NCI-H748 (cell line): Measurements from ENCODE around the gene MOGAT3.
"Not testable (repeated sequence)": the region's sequence is repeated elsewhere in the genome, so short reads cannot be mapped to it uniquely, and the experiment has no call there.

Experiments used
- DNase-seq: peaks from one replicate; lab custom pipeline; 2025; ENCODE audit not compliant: unreplicated experiment; lab: John Stamatoyannopoulos, UW

The MOGAT3 gene

GRCh38 chr7:101205901-101206664, 5.2 kb upstream of the MOGAT3 start:
- no peak for DNase-seq

DNA sequence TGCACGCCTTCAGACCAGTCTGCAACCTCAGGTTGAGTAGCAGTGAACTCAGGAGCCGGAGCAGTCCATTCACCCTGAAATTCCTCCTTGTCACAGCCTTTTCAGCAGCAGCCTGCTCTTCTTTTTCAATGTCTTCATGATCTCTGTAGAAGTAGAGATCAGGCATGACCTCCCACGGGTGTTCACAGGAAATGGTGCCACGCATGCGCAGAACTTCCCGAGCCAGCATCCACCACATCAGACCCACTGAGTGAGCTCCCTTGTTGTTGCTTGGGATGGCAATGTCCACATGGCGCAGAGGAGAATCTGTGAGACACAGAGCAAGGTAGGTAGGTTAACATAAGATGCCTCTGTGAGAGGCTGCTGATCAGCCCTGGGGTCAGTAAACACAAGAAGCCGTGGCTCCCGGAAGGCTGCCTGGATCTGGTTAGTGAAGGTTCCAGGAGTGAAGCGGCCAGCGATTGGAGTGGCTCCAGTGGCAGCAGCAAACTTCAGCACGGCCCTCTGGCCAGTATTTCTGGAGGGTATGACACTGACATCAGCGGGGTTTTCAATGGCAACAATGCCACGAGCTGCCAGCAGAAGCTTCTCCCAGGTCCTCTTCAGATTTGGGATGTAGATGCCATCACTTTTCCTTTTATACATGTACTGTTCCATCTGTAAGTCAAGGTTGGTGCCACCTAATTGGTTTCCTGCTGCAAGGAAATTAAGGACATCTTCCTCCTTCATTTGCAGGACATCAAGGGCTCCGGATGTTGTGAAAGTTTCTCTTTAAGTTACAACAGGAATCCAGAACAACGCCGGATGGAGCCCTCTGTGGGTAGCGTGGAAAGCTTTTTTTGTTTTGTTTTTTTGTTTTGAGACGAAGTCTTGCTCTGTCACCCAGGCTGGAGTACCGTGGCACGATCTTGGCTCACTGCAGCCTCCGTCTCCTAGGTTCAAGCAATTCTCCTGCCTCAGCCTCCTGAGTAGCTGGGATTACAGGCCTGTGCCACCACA, 3.2 kb upstream of the MOGAT3 start:
- DNase-seq: not testable (repeated sequence)

GRCh38 chr7:101202603-101202918, 1.7 kb upstream of the MOGAT3 start:
- DNase-seq: no peak

GRCh38 chr7:101201695-101202602, 1.1 kb upstream of the MOGAT3 start:
- DNase-seq: no peak

- DNase-seq: no peak
Observed at GRCh38 chr7:101200504-101200861, 353 bp downstream of the MOGAT3 start.

- DNase-seq: not testable (repeated sequence)
Observed at GRCh38 chr7:101199522-101199921, 1.3 kb downstream of the MOGAT3 start.

GRCh38 chr7:101198476-101198875, 2.4 kb downstream of the MOGAT3 start:
- DNase-seq: no peak

DNA sequence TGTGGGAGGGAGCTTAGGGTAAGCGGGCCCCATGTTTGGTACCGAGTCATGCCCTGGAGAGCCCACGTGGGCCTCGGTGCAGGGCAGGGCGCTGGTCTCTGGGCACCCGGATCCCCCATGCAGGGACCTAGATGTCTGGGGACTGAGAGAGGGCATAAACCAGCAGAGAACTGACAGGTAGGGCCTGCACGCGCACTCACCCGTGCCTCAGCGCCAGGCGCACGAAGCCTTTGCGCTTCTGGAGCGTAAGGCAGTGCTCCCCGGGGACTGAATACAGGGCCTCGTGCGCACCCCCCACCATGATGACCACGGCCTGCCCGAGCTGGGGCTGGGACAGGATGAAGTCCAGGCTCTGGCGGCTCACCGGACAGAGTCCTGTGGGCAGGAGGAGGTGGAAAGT, 2.8 kb downstream of the MOGAT3 start:
- no peak for DNase-seq

- no peak for DNase-seq
Observed at GRCh38 chr7:101195884-101196283, 5.0 kb downstream of the MOGAT3 start.

GRCh38 chr7:101189109-101189508, 11.7 kb downstream of the MOGAT3 start:
- no peak for DNase-seq

DNA sequence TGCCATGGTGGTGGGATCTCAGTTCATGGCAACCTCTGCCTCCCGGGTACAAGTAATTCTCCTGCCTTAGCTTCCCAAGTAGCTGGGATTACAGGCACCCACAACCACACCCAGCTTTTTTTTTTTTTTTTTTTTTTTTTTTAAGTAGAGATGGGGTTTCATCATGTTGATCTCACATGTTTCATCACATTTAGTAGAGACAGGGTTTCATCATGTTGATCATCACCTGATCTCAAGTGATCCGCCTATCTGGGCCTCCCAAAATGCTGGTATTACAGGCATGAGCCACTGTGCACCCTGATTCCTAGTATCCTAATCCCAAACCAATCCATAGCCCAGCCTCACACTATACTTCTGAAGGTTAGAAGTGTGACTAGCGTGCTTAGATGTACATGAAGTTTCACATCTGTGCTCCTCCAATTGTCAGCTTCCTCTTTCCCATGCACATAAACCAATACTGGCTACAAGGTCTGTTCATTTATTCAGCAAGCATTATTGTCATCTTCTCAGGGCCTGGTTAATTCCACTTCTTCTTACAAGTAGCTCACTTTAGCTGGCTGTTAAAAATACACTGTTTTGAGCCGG, 13.9 kb downstream of the MOGAT3 start:
- no peak for DNase-seq

DNA sequence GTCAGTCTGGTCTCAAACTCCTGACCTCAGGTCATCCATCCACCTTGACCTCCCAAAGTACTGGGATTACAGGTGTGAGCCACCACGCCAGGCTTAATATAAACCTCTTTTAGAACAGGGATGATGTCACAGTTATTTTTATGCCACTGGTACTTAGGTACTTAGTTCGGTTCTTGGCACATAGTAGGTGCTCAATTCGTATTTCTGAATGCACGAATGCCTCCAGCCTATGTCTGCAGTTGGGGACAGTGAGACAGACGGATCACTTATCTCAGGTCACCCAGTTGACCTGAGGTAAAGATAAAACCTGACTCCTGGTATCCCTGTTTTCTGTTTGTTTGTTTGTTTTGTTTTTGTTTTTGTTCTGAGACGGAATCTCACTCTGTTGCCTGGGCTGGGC, 14.6 kb downstream of the MOGAT3 start:
- no peak for DNase-seq

GRCh38 chr7:101185258-101185839, 15.5 kb downstream of the MOGAT3 start:
- no peak for DNase-seq

GRCh38 chr7:101180130-101180755, 20.6 kb downstream of the MOGAT3 start, which contains the start of gene NAT16:
Gene NAT16, minus strand, starts transcription at chr7:101180293. Its CDS starts 5,486 bp downstream, at chr7:101174807.
- DNase-seq: no peak

DNA sequence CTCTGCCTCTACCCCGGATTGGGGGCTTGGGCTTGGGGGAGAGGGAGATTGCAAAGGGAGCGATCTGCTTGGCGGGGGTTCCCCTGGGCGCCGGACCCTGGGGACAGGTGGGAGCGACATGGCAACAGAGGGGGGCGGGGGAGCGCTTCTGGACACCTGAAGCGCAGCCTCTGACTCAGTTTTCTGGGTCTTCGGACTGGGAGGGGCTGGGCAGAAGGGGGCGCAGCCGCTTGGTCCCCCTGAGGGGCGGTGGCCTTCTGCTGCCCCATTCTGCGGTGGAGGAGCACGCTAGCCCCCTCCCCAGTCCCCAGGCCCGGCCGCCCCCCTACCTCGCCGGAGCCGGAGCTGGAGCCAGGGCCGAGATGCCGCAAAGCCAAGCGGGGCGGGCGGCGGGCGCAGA, 21.1 kb downstream of the MOGAT3 start:
- peak; percentile 27 for DNase-seq

DNA sequence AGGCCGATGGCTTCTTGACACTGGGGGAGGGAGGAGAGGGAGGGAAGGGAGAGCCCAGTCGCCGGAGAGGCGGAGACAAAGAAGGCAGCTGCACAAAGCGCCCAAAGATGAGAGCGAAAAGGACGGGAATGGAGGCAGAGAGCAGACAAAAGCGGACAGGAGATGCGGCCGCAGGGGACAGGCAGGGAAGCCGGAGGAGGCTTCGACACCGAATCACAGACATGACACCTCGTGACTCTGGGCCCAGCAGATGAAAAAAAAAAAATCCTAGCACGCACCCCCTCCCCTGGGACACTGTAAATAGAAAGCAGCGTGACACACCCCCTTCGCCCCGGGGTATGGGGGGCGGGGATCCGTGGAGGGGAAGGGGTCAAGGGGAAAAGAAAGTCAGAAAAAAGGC, 21.7 kb downstream of the MOGAT3 start:
- peak; percentile 69 for DNase-seq

- DNase-seq: no peak
Observed at GRCh38 chr7:101177644-101178043, 23.2 kb downstream of the MOGAT3 start.

GRCh38 chr7:101175664-101176063, 25.2 kb downstream of the MOGAT3 start:
- DNase-seq: no peak

- no peak for DNase-seq
Observed at GRCh38 chr7:101174322-101174854, 26.4 kb downstream of the MOGAT3 start.
